Stimulated activated naive CD8-positive, alpha-beta T cell treated with anti-CD3 and anti-CD28 coated beads, Interleukin-15, amount 100 ng/mL, for 72 hours (primary cell): ENCODE results near the gene SCO1.
A peak's percentile ranks its signal among the peaks of the same experiment; 100 is the strongest.
"Not testable (repeated sequence)": the region's sequence is repeated elsewhere in the genome, so short reads cannot be mapped to it uniquely, and the experiment has no call there.

Experiments
- ATAC-seq: fragments of 150-1000 bp; cut with Tn5 transposase; 2 replicates; pipeline ENCODE4 v1.10.0; 2021; ENCODE audit warnings: mild to moderate bottlenecking, moderate library complexity
- DNase-seq, 2 donors: peaks; one replicate each; pipeline ENCODE4 v3.0.0; 2021 to 2022
- H3K27ac Mint-ChIP-seq, 2 donors: one replicate each; pipeline ENCODE4 v1.8.0; 2022; ENCODE audit warnings: mild to moderate bottlenecking in 2 of 2, mixed read lengths in 2 of 2, moderate library complexity in 2 of 2
- H3K27me3 Mint-ChIP-seq: one replicate; pipeline ENCODE4 v1.8.0; 2022; ENCODE audit warnings: mixed read lengths
- H3K4me1 Mint-ChIP-seq: one replicate; pipeline ENCODE4 v1.8.0; 2022; ENCODE audit warnings: mild to moderate bottlenecking, mixed read lengths
- H3K4me3 Mint-ChIP-seq, 2 donors: one replicate each; pipeline ENCODE4 v1.8.0; 2022; ENCODE audit warnings: mild to moderate bottlenecking in 2 of 2, mixed read lengths in 2 of 2, moderate library complexity in 1 of 2
- H3K9me3 Mint-ChIP-seq, 2 donors: one replicate each; pipeline ENCODE4 v1.8.0; 2022; ENCODE audit warnings: mixed read lengths in 2 of 2

SCO1 gene

DNA sequence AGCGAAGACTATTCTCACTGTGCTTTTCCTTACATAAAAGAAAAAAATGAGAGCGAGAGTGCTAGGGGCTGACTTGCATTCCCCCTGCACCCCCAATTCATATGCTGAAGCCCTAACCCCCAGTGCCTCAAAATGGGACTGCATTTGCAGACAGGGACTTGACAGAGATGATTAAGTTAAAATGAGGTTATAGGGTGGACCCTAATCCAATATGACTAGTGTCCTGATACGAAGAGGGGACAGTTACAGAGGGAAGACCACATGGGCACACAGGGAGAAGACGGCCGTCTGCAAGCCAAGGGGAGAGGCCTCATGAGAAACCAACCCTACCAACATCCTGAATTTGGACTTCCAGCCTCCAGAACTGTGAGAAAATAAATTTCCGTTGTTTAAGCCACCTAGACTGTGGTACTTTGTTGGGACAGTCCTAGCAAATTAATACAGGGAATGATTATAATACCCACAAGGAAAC, 34.1 kb upstream of the SCO1 start:
- H3K27me3 Mint-ChIP-seq, result no peaks in the 10 kb centered on the region
- DNase-seq, result no peak
- H3K4me1 Mint-ChIP-seq, result peaks cover 16% of the 10 kb centered on the region
- no peaks in the 10 kb centered on the region for H3K9me3 Mint-ChIP-seq
- peak overlapping the region in 1 of 2 donors; percentile 95 for H3K4me3 Mint-ChIP-seq
- ATAC-seq, result no peak
- H3K27ac Mint-ChIP-seq, result no peak overlapping the region

DNA sequence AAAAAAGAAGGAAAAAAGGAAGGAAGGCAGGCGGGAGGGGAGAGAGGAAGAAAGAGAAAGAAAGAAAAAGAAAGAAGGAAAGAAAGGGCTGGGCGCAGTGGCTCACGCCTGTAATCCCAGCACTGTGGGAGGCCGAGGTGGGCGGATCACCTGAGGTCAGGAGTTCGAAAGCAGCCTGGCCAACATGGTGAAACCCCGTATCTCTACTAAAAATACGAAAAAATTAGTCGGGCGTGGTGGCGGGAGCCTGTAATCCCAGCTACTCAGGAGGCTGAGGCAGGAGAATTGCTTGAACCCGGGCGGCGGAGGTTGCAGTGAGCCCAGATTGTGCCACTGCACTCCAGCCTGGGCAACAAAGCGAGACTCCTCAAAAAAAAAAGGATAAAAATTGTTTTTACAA, 32.9 kb upstream of the SCO1 start:
- Mint-ChIP-seq H3K4me3 (peak overlapping the region; percentile 95), H3K27ac (peak overlapping the region; percentile 96 to 98), H3K4me1 (peaks cover 16% of the 10 kb centered on the region)
- ATAC-seq, H3K27me3 Mint-ChIP-seq, H3K9me3 Mint-ChIP-seq: not testable (repeated sequence)
- DNase-seq, result peak in 1 of 2 donors; percentile 28

DNA sequence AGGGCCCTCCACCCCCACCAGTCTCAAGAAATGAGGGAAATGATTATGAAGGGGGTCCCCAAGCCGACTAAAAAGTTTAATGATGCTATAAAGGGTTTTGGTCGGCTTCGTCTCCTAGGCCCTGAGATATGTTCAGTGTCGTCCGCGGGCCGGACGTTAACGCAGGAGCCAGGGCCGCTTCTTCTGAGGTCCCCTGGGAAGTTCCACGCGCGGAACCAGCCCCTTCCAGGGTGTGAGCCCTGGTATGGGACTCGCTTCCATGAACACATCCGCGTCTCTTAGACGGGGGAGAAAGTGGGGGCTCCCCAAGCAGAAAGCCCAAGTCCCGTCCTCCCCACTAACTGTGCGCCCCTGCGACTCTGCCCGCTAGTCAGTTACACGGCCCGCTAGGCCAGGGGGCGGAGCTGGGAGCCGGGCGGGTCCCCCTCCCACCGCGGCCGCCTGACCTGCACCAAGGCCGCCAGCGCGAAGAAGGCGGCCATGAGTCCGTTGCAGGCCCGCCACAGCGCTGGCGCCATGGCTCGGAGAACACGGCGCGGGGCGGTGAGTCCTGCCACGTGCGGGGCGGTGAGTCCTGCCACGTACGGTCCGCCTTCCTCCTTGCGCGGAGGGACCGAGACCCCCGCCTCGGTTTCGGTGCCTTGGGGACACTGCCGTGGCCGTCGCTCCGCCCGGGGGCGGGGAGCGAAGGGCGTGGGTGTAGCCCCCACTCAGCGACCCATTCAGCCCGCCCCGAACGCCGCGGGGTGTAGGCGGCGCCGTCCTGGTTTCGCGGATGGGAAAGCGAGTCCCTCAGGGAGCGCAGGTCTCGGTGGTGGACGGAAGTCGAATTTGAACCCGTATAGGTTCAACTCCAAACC, 32.2 kb upstream of the SCO1 start, which contains the start of gene TMEM220:
Gene TMEM220 (minus strand): TSS at position 690 of the 860 bp plus-strand sequence. CDS start 172 bp downstream, at position 518.
- Mint-ChIP-seq H3K4me1 (peaks cover 16% of the 10 kb centered on the region), H3K4me3 (peak within 1 kb of the TSS; percentile 95), H3K9me3 (no peaks in the 10 kb centered on the region), H3K27ac (peak within 1 kb of the TSS; percentile 96 to 98), H3K27me3 (no peaks in the 10 kb centered on the region)
- DNase-seq (peak; percentile 52 to 63), ATAC-seq (peak; percentile 83)

DNA sequence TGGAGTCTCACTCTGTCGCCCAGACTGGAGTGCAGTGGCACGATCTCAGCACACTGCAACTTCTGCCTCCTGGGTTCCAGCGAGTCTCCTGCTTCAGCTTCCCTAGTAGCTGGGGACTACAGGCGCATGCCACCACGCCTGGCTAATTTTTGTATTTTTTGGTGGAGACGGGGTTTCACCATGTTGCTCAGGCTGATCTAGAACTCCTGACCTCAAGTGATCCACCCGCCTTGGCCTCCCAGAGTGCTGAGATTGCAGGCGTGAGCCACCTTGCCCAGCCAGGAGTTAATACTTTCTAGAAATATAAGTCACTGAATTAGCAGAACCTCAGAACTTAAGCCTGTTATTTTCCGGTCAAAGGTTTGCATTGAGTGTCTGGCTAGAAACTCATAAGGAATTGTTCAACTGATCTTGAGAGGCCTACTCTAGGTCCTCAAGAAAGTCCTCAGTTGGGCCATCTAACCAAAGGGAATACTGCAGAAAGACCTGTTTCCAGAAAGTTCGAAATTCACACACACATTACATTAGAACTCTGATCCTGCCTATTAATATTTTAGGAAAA, 31.1 kb upstream of the SCO1 start:
- H3K27me3 Mint-ChIP-seq, result no peaks in the 10 kb centered on the region
- no peak overlapping the region for H3K4me3 Mint-ChIP-seq
- H3K4me1 Mint-ChIP-seq, result peaks cover 16% of the 10 kb centered on the region
- DNase-seq, result no peak
- H3K9me3 Mint-ChIP-seq, result no peaks in the 10 kb centered on the region
- ATAC-seq, result no peak
- H3K27ac Mint-ChIP-seq, result no peak overlapping the region

DNA sequence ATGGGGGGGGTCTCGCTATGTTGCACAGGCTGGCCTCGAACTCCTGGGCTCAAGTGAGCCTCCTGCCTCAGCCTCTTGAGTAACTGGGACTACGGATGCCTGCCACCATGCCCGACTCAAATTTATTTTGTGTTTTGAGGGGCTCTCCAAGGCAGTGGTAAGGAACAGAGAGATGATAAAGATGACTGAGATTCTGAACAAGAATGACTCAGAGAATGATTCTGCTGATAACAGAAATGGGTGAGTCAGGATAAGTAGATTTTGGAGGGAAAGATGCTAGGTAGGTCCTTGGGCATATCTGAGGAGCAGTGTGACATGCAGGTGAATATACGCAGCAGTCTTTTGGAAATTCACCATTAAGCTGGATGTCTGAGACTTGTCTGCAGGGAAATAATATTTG, 29.9 kb upstream of the SCO1 start:
- Mint-ChIP-seq H3K27ac (no peak overlapping the region), H3K27me3 (no peaks in the 10 kb centered on the region), H3K9me3 (no peaks in the 10 kb centered on the region), H3K4me3 (no peak overlapping the region), H3K4me1 (peaks cover 16% of the 10 kb centered on the region)
- peak; percentile 46 for ATAC-seq
- no peak for DNase-seq

DNA sequence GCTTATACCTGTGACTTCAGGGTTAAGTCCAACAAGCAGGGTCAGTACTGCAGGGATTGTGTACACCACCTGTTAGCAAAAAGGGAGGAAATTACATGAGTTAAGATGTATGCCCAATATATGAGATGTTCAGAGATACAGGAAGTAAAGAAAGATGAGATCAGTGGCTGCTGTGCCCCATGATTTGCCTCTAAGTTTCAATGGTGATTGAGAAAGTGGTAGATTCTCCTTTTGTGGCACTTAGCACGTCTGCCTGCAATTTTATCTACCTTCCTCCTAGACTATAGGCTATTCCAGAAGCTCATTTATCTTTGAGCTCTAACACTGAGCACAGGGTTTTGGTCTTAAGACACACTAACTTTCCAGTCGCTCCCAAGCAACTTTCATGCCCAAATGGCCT, 28.9 kb upstream of the SCO1 start:
- H3K27ac Mint-ChIP-seq, result no peak overlapping the region

DNA sequence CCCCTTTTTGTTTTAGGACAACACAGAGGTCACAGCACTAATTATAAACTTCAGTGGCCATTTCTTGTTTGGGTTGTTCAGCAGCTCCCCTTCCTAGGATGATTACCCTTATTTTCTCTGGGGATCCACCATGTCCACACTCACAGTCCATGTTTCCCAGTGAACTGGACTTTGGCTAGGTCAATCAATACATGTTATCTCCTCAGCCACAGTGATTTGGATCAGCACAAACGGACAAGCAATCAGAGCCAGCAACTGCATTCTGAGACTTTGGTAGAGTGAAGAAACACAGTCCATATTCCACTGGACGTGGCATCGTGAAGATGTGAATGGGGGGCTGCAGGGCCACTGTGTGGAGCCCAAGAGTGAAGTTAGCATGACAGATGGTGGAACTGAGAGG, 27.9 kb upstream of the SCO1 start:
- Mint-ChIP-seq H3K9me3 (no peaks in the 10 kb centered on the region), H3K27me3 (no peaks in the 10 kb centered on the region), H3K4me1 (peaks cover 5% of the 10 kb centered on the region), H3K27ac (peak overlapping the region in 1 of 2 donors; percentile 63), H3K4me3 (no peak overlapping the region)
- no peak for DNase-seq
- no peak for ATAC-seq

More for the DNA sequence above, 28.9 kb upstream of the SCO1 start:
- Mint-ChIP-seq H3K27me3 (no peaks in the 10 kb centered on the region), H3K4me1 (peaks cover 14% of the 10 kb centered on the region), H3K4me3 (no peak overlapping the region), H3K9me3 (no peaks in the 10 kb centered on the region)
- DNase-seq, result no peak
- ATAC-seq, result no peak

DNA sequence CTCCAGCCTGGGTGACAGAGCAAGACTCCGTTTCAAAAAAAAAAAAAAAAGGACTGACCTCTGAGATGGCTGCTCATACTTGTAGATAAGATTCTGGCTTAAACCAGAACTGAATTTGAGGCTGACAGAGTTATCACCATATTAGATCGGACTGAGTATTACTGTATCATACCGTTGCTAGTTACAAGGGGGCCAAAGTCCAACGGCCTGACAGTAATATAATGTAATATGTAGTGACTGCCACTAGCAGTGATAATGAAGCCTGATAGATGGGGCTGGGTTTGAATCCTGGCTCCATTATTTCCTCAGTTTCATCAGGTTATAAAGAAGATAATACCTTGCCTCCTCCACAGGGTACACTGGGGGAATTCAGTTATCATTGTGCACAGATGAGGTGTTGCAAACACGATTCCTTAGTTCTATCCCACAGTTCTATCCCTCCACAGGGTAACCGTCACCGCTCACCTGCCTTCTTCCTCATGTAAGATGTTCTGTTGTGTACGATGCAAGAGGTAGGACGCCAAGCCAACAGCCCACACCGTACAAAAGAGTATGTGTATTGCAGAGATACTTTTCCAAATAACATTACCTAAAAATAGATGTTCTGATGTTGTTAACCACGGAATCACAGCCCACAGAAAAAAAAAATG, 27.3 kb upstream of the SCO1 start:
- H3K4me1 Mint-ChIP-seq, result no peaks in the 10 kb centered on the region
- peak overlapping the region in 1 of 2 donors; percentile 50 for H3K27ac Mint-ChIP-seq
- ATAC-seq, result no peak
- no peaks in the 10 kb centered on the region for H3K9me3 Mint-ChIP-seq
- H3K27me3 Mint-ChIP-seq, result no peaks in the 10 kb centered on the region
- H3K4me3 Mint-ChIP-seq, result no peak overlapping the region
- no peak for DNase-seq

DNA sequence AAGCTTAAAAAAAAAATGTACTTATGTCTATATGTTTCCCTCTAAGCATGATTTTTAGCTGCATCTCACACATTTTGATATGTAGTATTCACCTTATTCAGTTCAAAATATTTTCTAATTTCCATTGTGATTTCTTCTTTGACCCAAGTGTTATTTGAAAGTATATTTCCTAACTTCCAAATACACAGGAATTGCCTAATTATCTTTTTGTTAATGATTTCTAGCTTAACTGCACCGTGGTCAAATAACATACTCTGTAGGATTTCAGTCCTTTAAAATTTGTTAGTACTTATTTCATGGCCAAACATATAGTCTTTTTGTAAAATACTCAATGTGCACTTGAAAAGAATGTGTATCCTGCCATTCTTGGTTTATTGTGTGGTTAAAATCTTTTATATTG, 21.2 kb upstream of the SCO1 start:
- DNase-seq (no peak), ATAC-seq (no peak)
- Mint-ChIP-seq H3K27me3 (no peaks in the 10 kb centered on the region), H3K4me1 (no peaks in the 10 kb centered on the region), H3K9me3 (no peaks in the 10 kb centered on the region), H3K4me3 (no peak overlapping the region), H3K27ac (no peak overlapping the region)

DNA sequence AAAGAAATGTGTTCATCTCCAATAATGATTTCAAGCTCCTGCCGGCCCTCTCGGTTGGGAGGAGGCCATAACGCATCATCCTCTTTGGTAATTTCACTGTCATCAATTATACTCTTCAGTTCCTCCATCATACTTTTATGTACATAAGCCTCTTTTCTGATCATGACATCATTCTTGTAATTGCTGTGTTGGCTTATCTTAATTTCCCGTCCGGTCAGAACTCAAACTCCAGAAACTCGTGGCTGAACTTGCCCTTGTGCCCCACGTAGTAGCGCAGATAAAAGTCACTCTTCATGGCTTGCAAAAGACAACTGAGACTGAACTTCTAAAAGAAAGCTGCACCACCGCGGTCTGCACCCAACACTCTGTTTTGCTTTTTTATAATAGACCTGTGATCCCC, 18.9 kb upstream of the SCO1 start:
- no peak overlapping the region for H3K27ac Mint-ChIP-seq
- no peak overlapping the region for H3K4me3 Mint-ChIP-seq
- H3K4me1 Mint-ChIP-seq, result no peaks in the 10 kb centered on the region
- H3K27me3 Mint-ChIP-seq, result no peaks in the 10 kb centered on the region
- DNase-seq, result no peak
- no peak for ATAC-seq
- no peaks in the 10 kb centered on the region for H3K9me3 Mint-ChIP-seq

DNA sequence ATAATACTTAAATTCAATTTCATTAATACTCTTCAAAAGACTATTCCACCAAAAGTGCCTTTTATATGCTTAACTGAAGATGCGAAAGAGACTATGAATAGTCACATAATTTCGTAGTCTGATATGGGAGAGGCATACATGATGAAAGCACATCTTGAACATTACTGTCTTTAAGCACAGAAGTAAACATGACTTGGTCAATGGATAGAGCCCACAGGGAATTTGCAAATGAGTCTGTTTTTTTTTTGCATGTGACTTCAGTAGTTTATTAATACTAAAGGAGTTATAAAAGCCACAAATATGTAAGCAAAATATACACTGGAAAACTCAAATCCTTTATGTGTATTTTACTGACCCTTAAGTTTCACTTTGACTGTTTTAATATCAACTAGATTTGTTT, 16.0 kb upstream of the SCO1 start:
- peaks cover 5% of the 10 kb centered on the region for H3K4me1 Mint-ChIP-seq
- H3K4me3 Mint-ChIP-seq, result no peak overlapping the region
- H3K27ac Mint-ChIP-seq, result no peak overlapping the region

DNA sequence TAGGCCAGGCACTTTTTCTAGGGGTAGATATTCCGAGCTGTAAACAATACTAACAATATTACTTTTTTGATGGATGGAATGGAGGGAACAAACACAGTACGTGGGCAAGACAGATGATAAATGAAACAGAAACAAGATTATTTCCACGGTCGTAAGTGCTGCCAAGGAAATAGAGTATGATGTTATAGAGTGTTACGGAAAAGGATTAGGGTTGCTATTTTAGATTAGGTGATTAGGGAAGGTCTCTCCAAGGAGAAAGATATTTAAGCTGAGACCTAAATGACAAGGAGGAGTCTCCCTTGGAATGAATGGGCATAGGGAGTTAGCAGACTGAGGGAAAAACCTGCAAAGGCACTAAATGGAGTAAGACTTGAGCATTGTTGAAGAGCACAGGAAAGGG, 8.4 kb upstream of the SCO1 start:
- Mint-ChIP-seq H3K27ac (peak overlapping the region in 1 of 2 donors; percentile 33), H3K27me3 (no peaks in the 10 kb centered on the region), H3K9me3 (no peaks in the 10 kb centered on the region), H3K4me1 (peaks cover 60% of the 10 kb centered on the region), H3K4me3 (no peak overlapping the region)
- ATAC-seq, result no peak
- no peak for DNase-seq

More for the DNA sequence above, 16.0 kb upstream of the SCO1 start:
- ATAC-seq, result no peak
- H3K9me3 Mint-ChIP-seq, result no peaks in the 10 kb centered on the region
- no peaks in the 10 kb centered on the region for H3K27me3 Mint-ChIP-seq
- no peak for DNase-seq

DNA sequence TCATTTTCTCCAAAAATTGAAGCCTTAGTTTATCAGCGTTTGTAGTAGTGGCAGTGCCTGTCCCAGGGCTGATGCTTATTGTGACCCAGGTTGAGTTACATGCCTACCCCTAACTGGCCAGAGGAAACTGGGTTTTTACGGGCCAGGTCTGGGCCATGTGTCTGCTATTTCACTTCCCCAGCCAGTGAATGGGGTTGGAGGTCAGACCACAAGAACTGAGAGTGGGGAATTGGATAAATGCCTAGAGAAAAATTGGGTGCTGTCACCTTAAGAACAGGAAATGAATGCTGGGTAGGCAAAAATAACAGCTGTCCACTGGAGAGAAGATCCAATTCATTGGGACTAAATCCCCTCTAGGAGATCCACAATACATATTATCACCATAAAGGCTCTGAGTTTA, 5.2 kb upstream of the SCO1 start:
- H3K4me1 Mint-ChIP-seq, result peaks cover 65% of the 10 kb centered on the region
- H3K27ac Mint-ChIP-seq, result peak overlapping the region in 1 of 2 donors; percentile 85

DNA sequence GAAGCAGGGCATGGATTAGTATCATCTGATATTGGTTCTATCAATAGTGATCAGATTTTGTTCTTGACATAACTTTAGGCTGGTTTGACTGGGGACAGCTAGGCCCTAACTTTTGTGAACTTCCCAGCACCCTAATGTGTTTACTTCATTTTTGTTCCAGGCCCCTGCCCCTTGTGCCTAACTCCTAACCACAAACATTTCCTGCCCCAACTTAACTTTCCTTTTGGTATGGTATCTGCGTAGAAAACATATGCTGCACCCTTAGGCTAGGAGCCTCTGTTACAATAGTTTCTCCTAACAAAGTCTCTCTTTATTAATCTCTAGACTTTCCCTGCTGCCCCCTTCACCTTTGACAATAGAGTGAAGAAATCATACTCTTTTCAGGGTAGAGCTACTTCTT, 2.5 kb upstream of the SCO1 start:
- Mint-ChIP-seq H3K27ac (peak overlapping the region; percentile 89 to 95), H3K4me1 (peaks cover 62% of the 10 kb centered on the region), H3K27me3 (no peaks in the 10 kb centered on the region), H3K9me3 (no peaks in the 10 kb centered on the region), H3K4me3 (peak overlapping the region; percentile 56 to 80)
- DNase-seq, result peak in 1 of 2 donors; percentile 19
- ATAC-seq, result no peak

More for the DNA sequence above, 5.2 kb upstream of the SCO1 start:
- H3K4me3 Mint-ChIP-seq, result peak overlapping the region; percentile 46 to 54
- H3K27me3 Mint-ChIP-seq, result no peaks in the 10 kb centered on the region
- DNase-seq (no peak), ATAC-seq (no peak)
- H3K9me3 Mint-ChIP-seq, result no peaks in the 10 kb centered on the region

DNA sequence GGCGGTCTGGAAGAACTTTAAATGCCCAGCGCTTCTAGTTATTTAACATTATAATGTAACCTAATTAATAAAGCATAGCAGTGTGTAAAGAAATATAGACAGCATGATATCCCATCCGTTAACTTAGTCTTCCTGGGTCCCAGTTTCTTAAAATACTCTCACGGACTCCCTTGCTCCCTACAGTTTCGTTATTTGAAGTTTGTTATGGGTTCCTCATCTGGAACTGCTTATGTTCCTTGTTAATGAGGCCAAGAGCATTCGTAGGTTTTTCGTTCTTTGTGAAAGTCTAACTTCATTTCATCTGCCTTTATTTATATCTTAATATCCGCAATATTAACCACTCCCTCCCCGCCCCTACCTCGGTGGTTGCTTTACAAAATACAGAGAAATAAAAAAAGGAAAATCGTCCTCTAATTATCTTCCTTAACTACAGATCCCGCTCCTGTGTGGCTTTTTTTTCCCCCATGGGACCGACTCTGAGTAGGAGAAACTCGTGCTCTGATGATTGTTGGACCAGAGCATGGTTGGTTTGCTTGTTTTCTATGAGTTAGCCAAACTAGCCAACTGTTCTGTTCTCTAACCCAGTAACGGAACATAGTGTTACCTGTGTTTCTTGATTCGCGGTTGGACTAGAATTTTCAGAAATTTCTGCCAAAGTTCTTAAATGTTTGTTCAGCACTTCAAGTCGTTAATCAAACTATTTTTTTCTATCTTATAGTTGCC, 924 bp upstream of the SCO1 start:
- DNase-seq, result no peak
- peak overlapping the region; percentile 97 to 98 for H3K27ac Mint-ChIP-seq
- no peaks in the 10 kb centered on the region for H3K27me3 Mint-ChIP-seq
- H3K4me1 Mint-ChIP-seq, result peaks cover 58% of the 10 kb centered on the region
- no peak for ATAC-seq
- H3K9me3 Mint-ChIP-seq, result no peaks in the 10 kb centered on the region
- H3K4me3 Mint-ChIP-seq, result peak overlapping the region; percentile 92 to 97
